ENCODE results near the gene SWT1. TPM values are rescaled to one million over a fixed set of nuclear protein-coding genes. Genes with fewer than 3 reads are reported as not detected.
A peak's percentile ranks its signal among the peaks of the same experiment; 100 is the strongest.

SWT1 gene
- polyA plus RNA-seq (2013, experiment 1 of 2; ENCODE audit: insufficient read length), result 3.7 TPM
- polyA plus RNA-seq (2013, experiment 2 of 2; ENCODE audit: insufficient read length), result 2.8 TPM

DNA sequence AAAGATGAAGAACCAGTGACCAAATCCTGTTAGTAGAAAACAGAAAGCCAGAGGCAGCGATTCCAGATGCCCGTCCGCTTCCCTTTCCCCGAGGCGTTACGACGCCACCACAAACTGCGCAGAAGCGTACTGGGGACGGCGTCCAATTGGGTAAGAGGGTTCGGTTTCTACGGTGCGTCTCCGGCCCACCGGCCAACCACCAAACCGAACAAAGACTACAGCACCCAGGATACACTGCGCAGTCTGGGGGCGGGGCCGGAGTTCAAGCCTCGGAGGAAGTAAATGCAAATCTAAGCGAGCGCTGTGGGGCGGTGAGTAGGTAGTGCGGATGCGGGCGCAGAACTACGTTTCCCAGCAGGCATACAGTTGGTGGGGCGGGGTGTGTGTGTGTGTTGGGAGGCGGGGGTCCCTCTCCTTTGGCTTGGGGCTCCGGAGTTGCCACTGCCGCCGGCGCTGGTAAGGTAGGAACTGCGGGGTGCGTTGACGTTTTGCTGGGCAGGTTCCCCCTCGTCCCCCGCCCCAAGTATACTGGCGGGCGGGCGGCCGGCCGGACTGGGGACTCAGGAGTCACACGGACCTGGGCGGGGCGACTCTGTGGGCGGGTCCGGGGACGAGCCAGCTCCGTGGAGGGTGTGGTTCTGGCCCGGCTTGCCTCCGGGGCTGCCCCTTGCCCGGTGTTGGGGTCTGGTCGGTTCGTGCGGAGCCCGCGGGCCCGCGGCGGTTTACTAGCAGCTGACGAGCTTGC lies at the start of gene SWT1, which contains the start of gene TRMT1L:
Gene SWT1, plus strand, starts transcription at position 314 of the 745 bp plus-strand sequence. CDS start 3,675 bp downstream, outside the sequence.
Gene TRMT1L, minus strand, starts transcription at position 100 of the 745 bp plus-strand sequence. CDS start 241 bp downstream, outside the sequence.
- peak; percentile 99 for DNase-seq

DNA sequence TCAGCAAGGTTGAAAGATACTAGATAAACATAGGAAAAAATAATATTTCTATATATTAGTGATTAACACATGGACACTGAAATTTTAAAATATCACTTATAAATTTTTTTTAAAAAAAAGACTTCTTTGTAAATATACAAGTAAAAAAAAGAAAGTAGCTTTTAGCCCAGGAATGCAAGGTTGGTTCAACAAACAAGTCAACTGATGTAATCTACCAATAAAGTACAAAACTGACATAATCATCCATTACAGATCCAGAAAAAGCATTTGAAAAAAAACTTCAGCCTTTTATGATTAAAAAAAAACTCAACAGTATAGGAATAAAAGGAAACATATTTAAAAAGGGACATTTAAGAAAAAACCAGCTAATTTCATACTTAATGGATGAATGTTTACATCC lies 48.6 kb upstream of the SWT1 start:
- no peak for DNase-seq

DNA sequence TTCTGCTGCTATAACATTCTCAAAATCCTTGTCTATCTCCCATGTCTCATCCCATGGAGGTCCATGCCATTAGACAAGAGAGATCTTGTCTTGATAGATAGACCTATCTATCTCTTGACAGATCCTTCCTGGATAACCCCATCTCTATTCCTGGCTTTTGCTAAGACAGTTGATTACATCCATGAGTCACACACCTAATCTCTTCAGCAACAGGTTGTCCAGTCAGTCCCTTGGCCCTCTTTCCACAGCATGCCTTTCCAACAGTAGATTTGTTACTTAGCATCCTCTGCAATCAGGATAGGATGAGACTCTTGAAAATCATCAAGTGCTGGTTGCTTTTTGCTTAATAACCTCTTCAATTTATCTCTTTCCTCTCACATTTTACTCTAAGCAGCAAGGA lies 46.8 kb upstream of the SWT1 start:
- DNase-seq, result no peak

GRCh38 chr1:185111873-185112272 lies 45.1 kb upstream of the SWT1 start:
- DNase-seq, result no peak

- no peak for DNase-seq
Observed at GRCh38 chr1:185112356-185112755, 44.6 kb upstream of the SWT1 start.

- no peak for DNase-seq
Observed at GRCh38 chr1:185129708-185130107, 27.3 kb upstream of the SWT1 start.

- DNase-seq, result no peak
Observed at GRCh38 chr1:185132534-185132933, 24.4 kb upstream of the SWT1 start.

GRCh38 chr1:185137896-185138545 lies 18.9 kb upstream of the SWT1 start:
- no peak for DNase-seq

DNA sequence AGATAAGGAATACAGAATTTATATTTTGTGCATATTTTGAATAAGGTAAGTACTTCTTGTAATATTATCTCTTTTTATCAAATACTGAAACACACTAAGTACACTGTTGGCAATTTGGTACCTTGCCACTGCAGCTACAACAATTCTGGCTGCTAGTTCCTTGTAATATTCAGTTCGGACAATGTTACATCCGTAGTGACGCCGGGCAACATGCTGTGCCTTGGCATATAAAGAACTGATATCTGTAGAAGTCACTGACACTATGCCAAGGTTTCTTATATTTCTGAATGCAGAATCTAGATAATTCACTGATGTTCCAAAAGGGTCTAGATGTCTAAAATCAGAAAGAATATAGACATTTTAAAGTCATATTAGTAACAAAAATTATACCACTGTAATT lies 17.7 kb upstream of the SWT1 start:
- DNase-seq, result no peak

GRCh38 chr1:185144233-185144632 lies 12.7 kb upstream of the SWT1 start:
- peak; percentile 63 for DNase-seq

DNA sequence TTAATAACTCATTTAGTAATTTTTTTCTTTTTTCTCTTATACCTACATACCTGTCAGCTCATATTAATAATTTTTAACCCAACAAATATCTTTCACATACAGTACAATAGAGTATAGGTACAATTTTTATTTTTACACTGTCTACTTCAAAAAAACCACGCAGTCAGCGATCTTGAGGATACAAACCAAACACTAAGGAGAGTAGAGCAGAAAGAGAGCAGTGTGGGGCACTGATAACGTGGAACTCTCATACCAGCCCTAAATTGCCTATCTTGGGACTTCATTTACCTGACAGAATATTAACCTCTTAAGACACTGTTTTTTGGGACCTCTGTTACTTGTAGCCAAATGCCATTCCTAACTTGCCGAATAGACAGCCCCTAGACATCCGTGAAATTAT lies 5.8 kb upstream of the SWT1 start:
- DNase-seq, result no peak

DNA sequence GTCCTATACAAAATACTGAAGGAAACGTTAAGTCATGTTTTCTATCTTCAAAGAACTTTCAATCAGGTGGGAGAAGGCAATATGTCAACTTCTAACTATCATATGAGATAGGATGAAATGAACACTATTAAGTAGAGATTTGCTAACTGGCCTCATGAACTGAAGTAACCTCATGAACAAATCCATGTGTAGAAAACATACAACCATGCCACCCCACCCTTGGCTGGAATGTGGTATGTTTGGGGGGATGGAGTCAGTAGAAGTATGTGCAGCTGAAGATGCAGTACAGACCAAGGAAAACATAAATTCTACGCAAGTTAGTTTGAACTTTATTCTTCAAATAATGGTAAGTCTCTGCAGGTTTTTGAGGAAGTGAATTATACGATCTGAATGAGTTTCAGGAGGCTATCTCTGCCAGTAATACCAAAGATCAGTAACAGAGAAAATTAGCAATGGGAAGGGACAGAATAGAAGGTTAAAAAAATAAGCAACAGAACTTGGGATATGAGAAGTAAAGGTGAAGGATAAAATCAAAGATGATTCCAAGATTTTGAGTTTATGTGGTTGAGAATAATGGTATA lies 4.7 kb upstream of the SWT1 start:
- peak; percentile 58 for DNase-seq

GRCh38 chr1:185154912-185155513 lies 2.0 kb upstream of the SWT1 start:
- DNase-seq, result no peak

DNA sequence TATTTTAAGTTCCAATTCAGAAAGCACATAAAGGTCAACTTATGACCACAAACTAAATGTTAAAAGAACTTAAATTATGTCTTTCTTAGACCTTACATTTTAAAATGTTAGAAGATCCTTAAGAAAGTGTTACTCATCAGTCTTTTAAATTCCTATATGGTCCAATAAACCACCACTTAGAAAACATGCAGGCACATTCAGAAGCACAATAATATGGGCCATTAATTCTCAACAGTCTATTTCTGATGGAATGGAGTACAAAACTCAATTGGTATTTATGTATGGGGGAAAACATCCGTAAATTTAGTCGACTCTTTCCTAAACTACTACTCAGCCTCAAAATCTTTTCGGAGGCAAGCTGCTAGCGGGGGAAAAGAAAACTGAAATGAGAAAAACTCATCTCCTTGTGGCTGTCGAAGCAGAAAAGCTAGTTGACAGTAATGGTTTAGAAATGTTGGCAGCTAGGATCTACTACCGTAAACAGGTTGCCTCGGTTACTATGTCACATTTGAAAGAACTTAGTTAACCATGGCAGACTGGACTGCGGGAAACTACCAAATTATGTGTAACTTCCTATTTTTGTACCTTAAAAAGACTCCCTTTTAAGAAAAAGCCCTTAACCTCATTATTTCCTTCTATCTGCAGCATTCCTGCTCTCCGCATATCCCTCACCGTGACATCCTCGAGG lies 1.2 kb upstream of the SWT1 start:
- peak; percentile 22 for DNase-seq

DNA sequence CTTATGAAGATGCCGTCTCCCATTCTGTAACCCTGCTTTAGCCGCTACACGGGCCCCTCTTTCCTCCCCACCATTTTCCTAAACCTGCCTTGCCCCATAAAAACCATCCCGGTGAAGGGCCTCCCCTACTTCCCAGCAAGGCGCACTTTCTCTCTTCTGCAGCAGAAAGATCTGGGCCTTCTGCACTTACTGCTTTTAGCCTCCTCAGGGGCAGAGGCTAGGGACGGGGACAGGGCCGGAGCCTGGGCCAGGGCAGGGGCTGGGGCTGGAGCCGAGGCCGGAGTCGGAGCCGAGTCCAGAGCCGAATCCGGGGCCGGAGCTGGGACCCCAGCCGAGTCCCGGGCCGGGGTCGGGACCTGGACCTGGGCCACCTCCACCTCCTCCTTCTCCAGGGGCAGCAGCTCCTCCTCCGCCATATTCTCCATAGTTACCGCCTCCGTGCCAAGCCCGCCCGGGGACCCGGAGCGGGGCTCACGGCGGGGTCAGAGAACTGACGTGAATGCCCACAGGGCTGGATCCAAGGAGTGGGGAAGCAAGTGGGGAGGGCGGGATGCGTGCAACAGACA lies 596 bp upstream of the SWT1 start:
- DNase-seq, result no peak

DNA sequence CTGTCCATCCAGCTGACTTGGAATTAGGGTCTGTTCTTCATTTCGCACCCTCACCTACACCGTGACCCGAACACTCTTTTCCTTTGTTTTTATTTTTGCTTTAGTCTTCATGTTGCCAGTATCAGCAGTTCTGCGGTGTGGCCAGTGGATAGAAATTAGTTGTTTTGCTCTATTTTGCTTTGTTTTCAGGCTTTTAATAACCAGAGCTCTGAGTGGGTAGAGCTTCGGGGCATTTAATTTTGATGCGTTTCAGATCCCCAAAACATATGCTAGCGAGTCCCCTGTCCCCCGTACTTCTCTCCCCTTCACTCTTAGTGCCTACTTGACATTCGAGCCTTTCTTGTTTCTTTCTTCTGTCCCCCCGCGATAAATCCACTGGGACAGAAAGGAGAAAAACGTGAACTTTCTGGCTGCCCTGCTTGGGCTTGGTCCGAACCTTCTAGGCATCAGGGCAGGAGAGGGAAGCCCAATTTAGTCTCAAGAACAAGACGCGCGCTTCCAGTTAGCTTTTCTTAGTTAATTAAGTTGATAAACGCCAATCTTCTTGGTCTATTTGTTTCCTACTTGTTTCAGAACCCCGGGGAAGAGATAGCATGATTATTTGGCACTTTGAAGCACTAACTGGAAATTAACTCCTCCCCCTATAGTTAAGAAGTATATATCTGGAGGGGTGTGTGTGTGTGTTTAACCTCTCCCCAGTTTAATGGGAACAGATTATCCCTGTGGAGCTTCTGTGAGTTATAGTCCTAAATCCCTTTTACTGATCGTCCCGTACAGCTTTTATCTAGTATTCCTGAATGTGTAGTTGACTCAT lies 839 bp downstream of the SWT1 start:
- no peak for DNase-seq

- DNase-seq, result no peak
Observed at GRCh38 chr1:185158800-185159199, 1.8 kb downstream of the SWT1 start.

GRCh38 chr1:185159966-185160365 lies 3.0 kb downstream of the SWT1 start:
- no peak for DNase-seq

- no peak for DNase-seq
Observed at GRCh38 chr1:185162491-185162890, 5.5 kb downstream of the SWT1 start.

GRCh38 chr1:185166106-185166505 lies 9.1 kb downstream of the SWT1 start:
- DNase-seq, result no peak

DNA sequence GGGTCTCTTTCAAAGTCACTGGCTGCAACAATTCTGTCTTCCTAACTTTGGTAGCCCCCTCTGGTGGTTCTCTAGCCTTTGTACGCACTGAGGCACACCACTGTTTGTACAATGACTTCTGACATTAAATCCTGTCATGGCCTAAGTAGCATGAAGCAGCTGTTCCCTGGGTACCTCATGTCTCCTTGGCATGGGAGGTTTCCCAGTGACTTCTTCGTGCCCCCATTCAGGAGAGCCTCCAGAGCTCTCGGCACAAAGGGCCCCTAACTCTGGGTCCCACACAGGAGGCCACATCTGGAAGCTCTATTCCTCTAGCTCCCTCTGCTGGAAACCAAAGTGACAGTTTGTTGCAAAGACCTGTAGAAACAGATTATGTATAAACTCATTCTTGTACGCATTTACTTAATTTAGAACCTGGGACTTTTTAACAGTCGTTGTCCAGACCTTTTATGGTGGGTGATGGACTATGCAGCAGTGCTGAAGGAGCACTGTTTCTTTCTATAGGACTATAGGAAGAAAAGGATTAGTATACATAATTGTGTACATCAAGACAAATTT lies 13.4 kb downstream of the SWT1 start:
- DNase-seq, result peak; percentile 61

All from fibroblast of skin of abdomen (primary cell).